Fibroblast of the aortic adventitia (primary cell): ENCODE measurements around the gene TEX53. TPM values are rescaled to one million over a fixed set of nuclear protein-coding genes. Genes with fewer than 3 reads are reported as not detected.
A peak's percentile ranks its signal among the peaks of the same experiment; 100 is the strongest.

Source experiments
- DNase-seq: peaks from one replicate; pipeline ENCODE4 v3.0.0-alpha.2; 2010; ENCODE audit warnings: low read depth
- H3K4me3 ChIP-seq: 2 replicates; pipeline ENCODE4 v1.5.1; 2011; ENCODE audit warnings: low read depth, mild to moderate bottlenecking, control low read depth, low read length, moderate library complexity
- CTCF ChIP-seq: IDR thresholded peaks from 2 replicates; pipeline ENCODE4 v1.5.1; 2011; ENCODE audit warnings: mild to moderate bottlenecking, low read length, control low read depth, inconsistent platforms; ENCODE audit not compliant: insufficient read depth
- total RNA-seq: library from RNA; depleted of rRNA; stranded (reverse); fragments of >200 nt; gene quantifications from 2 replicates; pipeline ENCODE4 v1.2.3, GENCODE V29; 2012; ENCODE audit warnings: low replicate concordance

Gene TEX53
- total RNA-seq, 1 donor = not detected

- H3K4me3 ChIP-seq = no peak within 1 kb of the TSS
- peak; percentile 75 for DNase-seq
- peak; percentile 88 for TF ChIP-seq CTCF
Measured at GRCh38 chr9:114681594-114682332, 24.2 kb upstream of the TEX53 start, which contains the start of gene TEX48. Gene TEX48 (minus strand): TSS chr9:114682192. CDS start chr9:114671723, 10,469 bp downstream.

GRCh38 chr9:114680259-114681001 is 22.8 kb upstream of the TEX53 start:
- DNase-seq = peak; percentile 21

GRCh38 chr9:114678795-114679194 is 21.2 kb upstream of the TEX53 start:
- DNase-seq = peak; percentile 41
- TF ChIP-seq CTCF = no peak
- H3K4me3 ChIP-seq = no peak overlapping the region

More at GRCh38 chr9:114680259-114681001, 22.8 kb upstream of the TEX53 start:
- H3K4me3 ChIP-seq = no peak overlapping the region
- no peak for TF ChIP-seq CTCF

GRCh38 chr9:114678130-114678529 is 20.5 kb upstream of the TEX53 start:
- TF ChIP-seq CTCF = no peak
- no peak for DNase-seq
- H3K4me3 ChIP-seq = no peak overlapping the region

GRCh38 chr9:114677418-114677817 is 19.8 kb upstream of the TEX53 start:
- DNase-seq = peak; percentile 100
- TF ChIP-seq CTCF = no peak
- no peak overlapping the region for H3K4me3 ChIP-seq

GRCh38 chr9:114676901-114677300 is 19.3 kb upstream of the TEX53 start:
- no peak for TF ChIP-seq CTCF
- H3K4me3 ChIP-seq = no peak overlapping the region

More at GRCh38 chr9:114676901-114677300, 19.3 kb upstream of the TEX53 start:
- DNase-seq = no peak
